Neural progenitor cell (in vitro differentiated cells): Measurements from ENCODE around the gene LYRM4.

ENCODE experiments used
- EZH2 ChIP-seq: fragments of 200-600 bp; sonication (generic); IDR thresholded peaks from 2 replicates; pipeline ENCODE4 v1.6.1; 2017; ENCODE audit warnings: antibody characterized with exemption, mild to moderate bottlenecking, moderate library complexity
- EZH2phosphoT487 ChIP-seq: fragments of 200-600 bp; sonication (generic); IDR thresholded peaks from 2 replicates; pipeline ENCODE4 v1.6.1; 2017; ENCODE audit warnings: antibody characterized with exemption

- TF ChIP-seq EZH2, result no peak
- no peak for TF ChIP-seq EZH2phosphoT487
Measured at GRCh38 chr6:5126214-5126613, 134.5 kb downstream of the LYRM4 start.
